ENCODE data around the gene TNPO1. TPM values are rescaled to one million over a fixed set of nuclear protein-coding genes. Genes with fewer than 3 reads are reported as not detected.

The TNPO1 gene
- total RNA-seq, 1 experiment from 2014 or later: 205 TPM

DNA sequence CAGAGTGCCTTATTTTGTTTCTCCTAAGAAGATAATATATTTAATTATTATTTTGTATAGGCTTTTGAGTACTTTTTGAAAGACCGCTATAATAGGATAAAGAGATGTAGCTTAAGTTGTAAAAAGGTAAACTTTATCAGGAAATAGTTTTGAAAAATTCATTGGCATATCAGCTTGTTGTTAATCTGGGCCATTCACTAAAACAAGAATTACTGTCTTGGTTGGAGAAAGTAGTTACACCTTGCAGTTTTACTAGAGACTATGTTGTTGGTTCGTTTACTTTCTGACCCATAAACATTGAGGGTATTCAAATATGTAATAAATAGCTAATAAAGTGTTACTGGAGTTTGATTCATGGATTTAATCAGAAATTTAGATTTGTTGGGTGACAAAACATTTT, 33.7 kb downstream of the TNPO1 start:
- DNase-seq (ENCODE audit: low read depth): no peak

DNA sequence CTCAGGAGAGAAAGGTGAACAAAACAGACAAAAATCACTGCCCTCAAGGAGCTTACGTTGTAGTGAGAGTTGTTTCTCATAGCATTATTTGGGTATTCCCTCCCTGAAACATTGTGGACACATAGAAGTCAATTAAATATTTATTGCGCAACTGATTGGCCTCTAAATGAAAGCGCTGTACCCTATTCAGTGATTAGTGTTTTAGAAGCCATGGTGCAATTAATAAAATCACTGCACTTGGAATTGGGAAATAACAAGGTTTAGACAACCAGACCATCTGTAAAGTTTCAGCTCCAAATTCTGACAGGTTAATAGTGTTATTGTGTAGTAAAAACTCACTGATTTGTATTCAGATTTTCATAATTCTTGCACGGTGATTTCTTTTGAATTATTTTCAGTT, 35.9 kb downstream of the TNPO1 start:
- DNase-seq (ENCODE audit: low read depth): no peak

DNA sequence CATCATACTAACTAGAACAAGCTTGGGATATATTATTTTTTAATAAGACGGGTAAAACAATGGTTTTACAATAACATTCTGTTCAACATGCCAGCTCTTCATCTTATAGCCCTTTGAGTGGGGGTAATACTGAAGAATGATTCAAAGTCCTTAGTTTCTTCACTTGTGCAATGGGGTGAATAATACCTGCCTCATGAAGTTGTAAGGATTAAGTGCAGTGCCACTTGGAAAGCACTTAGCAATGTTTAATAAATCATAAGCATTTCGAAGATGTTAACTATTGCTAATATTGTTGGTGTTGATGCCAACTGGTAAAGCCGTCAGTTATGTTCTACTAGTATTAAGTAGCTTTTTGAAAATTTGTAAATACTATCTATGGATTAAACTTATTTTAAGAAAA, 38.0 kb downstream of the TNPO1 start:
- DNase-seq (ENCODE audit: low read depth): no peak

- no peak for DNase-seq (ENCODE audit: low read depth)
Measured at GRCh38 chr5:72855821-72856220, 39.4 kb downstream of the TNPO1 start.

GRCh38 chr5:72857396-72857795, 40.9 kb downstream of the TNPO1 start:
- no peak for DNase-seq (ENCODE audit: low read depth)

DNA sequence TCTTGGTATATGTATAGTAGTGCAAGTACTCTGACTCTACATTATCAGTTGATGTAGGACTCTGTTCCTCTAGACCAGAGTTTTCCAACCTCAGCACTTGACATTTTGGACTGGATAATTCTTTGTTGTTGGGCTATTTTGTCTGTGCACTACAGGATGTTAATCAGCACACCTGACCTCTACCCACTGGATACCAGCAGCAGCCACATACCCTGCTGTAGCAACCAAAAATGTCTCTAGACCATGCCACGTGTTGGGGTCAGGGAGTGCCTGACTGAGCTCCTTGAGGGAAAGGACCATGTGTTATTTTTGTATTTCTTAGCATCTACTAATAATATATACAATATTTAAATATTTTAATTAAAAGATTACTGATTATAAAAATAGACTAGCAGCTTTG, 42.7 kb downstream of the TNPO1 start:
- DNase-seq (ENCODE audit: low read depth): no peak

DNA sequence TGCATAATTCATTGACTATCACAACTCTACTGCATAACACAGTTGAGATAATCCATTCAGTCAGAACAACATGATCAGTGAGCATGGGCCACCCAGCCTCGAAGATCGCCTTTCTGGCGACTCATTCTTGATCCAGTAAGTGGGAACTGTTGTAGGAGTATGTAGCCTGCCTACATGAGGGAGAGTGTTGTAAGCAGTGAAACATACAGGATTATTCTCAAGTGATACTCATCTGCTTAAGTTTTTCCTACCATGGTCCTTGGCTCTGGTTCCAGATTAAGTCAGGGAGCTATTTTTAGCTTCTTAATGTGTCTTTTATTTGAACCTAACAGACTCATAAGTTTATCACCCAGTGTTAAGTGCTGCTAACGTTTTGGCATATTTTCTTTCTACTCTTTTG, 44.0 kb downstream of the TNPO1 start:
- no peak for DNase-seq (ENCODE audit: low read depth)

GRCh38 chr5:72871366-72872024, 55.0 kb downstream of the TNPO1 start:
- peak; percentile 11 for DNase-seq (ENCODE audit: low read depth)

- no peak for DNase-seq (ENCODE audit: low read depth)
Measured at GRCh38 chr5:72878854-72879253, 62.4 kb downstream of the TNPO1 start.

GRCh38 chr5:72882989-72883388, 66.5 kb downstream of the TNPO1 start:
- DNase-seq (ENCODE audit: low read depth): no peak

- no peak for DNase-seq (ENCODE audit: low read depth)
Measured at GRCh38 chr5:72883850-72884249, 67.4 kb downstream of the TNPO1 start.

GRCh38 chr5:72884892-72885291, 68.4 kb downstream of the TNPO1 start:
- DNase-seq (ENCODE audit: low read depth): no peak

- no peak for DNase-seq (ENCODE audit: low read depth)
Measured at GRCh38 chr5:72885824-72886223, 69.4 kb downstream of the TNPO1 start.

DNA sequence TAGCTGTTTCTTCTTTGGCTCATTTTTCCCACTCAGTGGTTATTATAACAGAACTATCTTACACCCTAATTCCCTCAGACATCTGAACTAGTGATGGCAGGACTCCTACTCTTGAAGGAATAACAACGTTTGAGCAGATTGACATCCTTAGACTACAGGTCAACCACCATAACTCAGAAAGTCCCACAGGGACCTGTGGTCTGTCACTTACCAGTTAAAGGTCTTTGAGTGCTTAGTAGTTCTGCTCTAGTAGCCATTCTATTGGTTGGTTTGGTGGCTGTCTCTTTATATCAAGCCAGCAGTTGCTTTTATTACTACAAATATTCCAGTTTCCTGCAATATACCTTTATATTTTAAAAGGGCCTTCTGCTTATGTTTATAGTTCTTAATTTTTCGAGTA, 72.1 kb downstream of the TNPO1 start:
- no peak for DNase-seq (ENCODE audit: low read depth)

- no peak for DNase-seq (ENCODE audit: low read depth)
Measured at GRCh38 chr5:72889324-72889723, 72.9 kb downstream of the TNPO1 start.

- DNase-seq (ENCODE audit: low read depth): no peak
Measured at GRCh38 chr5:72892846-72893245, 76.4 kb downstream of the TNPO1 start.

GRCh38 chr5:72895758-72896157, 79.3 kb downstream of the TNPO1 start:
- no peak for DNase-seq (ENCODE audit: low read depth)

- DNase-seq (ENCODE audit: low read depth): no peak
Measured at GRCh38 chr5:72906806-72907205, 90.3 kb downstream of the TNPO1 start.

DNA sequence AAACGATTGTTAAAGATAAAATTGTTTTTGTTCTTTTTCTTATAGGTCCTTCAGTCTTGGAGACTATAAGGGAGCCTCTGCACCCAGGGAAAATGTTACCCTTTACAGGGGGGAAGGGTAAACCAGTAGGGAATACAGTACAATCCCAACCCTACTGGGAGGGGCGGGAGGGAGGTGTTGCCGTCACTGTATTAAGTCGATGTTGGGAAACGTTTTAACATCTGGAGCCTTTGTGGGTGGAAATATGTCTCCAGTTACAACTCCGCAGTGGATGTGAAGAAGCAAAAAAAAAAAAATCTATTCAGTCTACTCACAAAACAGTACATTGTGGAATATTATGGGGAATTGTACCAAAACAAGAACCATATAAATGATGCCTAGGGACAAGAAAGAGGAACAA, 92.2 kb downstream of the TNPO1 start:
- DNase-seq (ENCODE audit: low read depth): no peak

DNA sequence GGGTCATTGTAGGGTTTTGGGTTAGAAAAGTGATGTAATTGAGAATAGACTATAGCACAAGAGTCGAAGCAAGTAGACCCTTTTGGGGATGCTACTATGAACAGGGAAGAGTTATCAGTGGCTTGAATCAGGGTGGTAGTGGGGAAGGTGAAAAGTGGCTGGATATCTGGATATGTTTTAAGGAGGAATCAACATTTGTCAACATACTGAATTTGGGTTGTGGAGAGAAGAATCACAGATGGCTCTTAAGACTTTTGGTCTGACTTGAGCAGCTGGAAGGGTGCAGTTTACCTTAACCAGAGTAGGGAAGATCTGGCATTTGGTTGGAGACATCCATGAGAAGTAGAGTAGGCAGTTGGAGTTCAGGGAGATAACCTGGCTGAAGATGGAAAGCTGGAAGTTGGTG, 100.9 kb downstream of the TNPO1 start:
- no peak for DNase-seq (ENCODE audit: low read depth)

DNA sequence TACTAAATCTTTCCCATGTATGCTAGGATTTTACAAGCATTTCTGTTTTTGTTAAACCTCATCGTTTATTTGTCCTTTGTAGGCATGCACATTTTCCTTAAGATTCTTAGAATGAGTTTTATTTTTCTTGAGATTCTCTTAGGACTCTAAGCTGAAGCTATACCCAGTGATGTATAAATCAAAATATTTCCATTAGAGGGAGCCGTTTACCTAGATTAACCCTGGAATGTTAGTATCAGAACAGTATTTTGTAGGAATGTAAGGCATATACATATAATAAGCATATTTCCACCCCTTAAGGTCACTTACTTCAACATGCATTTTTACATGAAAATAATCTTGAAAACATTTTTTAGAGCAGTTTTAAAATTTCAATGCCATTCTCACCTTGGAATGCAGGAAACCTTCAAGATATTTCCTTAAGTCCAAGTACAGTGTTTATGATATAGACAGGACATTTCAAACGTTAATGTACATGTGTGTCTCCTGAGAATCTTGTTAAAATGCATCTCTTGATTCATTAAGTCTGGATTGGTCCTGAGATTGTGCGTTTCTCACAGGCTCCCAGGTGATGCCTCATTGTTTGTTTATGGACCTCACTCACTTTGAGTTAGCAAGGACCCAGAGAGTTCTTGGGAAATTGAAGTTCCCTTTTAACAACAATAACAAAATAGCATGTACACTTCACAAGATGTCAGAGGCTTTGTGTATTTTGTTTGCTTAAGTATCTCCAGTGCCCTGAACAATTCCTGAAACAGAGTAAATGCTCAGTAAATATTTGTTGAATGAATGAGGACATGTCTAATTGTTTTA, 104.4 kb downstream of the TNPO1 start:
- DNase-seq (ENCODE audit: low read depth): peak; percentile 49

DNA sequence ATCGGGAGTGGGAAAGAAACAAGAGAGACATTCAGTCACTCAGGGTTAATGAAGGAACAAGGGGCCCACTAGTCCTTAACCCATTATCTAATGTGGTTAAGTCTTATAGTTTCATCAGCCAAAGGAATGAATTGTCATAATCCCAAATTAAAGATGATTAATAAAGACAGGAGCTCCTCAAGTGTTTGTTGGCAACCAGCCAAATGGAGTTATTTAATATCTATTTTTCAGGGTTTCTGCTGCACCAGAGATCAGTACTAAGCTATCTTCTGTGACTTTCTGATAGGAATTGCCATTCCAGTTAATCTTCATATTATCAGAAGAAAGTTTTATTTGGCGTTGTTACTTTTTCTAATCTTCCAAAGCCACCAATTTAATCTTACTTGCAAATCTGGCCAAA, 105.4 kb downstream of the TNPO1 start:
- no peak for DNase-seq (ENCODE audit: low read depth)

DNA sequence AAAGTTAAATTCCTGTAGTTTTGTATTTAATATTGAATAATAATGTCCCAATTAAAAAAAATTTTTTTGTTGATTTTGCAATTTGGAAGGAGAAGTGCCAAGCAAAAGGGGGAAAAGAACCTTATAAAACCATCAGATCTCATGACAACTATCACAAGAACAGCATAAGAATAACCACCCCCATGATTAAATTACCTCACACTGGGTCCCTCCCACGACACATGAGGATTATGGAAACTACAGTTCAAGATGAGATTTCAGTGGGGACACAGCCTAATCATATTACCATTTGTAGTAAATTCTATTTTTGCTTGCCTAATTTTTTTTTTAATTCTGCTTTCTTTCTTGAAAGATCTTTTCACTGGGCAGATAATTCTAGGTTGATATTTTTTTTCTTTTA, 106.0 kb downstream of the TNPO1 start:
- no peak for DNase-seq (ENCODE audit: low read depth)

All from HT1080 (cell line).